Measurements from ENCODE around the gene HEATR9.
"Not testable (repeated sequence)": the region's sequence is repeated elsewhere in the genome, so short reads cannot be mapped to it uniquely, and the experiment has no call there.

The HEATR9 gene

DNA sequence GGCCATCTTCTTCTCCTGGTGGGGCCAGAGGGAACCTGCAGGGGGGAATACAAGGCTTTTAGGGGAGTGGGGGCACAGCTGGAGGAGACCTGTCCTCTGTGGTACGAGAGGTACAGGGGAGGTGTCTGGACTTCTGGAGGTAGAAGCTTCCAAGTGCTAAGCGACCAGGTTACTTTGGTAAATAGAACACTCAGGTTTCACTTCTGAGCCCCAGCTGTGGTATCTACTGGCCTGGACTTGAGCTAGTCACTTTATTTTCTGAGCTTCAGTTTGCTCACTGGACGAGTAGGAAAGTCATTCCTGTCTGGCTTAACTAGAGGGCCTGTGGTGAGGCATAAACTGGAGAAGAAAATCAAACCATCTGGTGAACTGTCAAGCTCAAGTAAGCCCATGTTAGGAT lies at the start of gene HEATR9:
Gene HEATR9 (minus strand): TSS at position 155 of the 400 bp plus-strand sequence. CDS start 149 bp downstream, at position 6.
- DNase-seq (ENCODE audit: low read depth), result no peak

DNA sequence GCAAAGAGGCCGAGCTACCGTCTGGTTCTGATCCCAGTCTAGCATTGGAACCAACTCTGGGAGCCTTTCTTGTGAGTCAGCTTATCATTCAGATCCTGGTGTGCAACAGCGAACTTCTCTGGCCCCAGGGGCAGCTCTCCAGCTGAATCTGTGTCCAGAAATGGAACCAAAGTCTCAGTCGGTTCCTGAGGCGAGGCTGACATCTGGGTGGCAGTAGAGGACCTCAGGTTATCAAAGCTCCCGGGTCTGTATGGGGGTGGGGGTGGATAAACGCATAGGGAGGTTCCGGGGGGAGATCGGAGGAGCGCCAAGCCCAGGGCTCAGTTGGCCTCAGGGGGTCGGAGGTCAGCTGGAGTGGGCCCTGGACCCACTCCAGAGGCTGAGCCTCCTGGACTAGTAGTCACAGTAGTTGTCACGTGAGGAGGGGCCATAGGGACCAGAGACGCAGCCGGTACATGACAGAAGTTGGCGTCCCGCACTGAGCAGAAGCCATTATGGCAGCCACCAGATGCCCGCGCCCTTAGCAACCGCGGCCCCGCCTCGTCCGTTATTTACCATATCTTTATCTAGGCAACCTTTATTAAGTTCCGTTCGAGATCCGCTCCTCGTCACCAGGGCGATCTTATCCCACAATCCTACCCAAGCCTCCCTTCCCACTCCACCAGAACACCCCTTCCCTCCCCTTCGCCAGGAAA lies 49.0 kb upstream of the HEATR9 start:
- no peak for DNase-seq (ENCODE audit: low read depth)

GRCh38 chr17:35915153-35915964 lies 46.7 kb upstream of the HEATR9 start:
- no peak for DNase-seq (ENCODE audit: low read depth)

GRCh38 chr17:35914354-35914753 lies 45.7 kb upstream of the HEATR9 start:
- no peak for DNase-seq (ENCODE audit: low read depth)

GRCh38 chr17:35913609-35914008 lies 44.9 kb upstream of the HEATR9 start:
- DNase-seq (ENCODE audit: low read depth), result no peak

GRCh38 chr17:35912942-35913341 lies 44.3 kb upstream of the HEATR9 start:
- no peak for DNase-seq (ENCODE audit: low read depth)

DNA sequence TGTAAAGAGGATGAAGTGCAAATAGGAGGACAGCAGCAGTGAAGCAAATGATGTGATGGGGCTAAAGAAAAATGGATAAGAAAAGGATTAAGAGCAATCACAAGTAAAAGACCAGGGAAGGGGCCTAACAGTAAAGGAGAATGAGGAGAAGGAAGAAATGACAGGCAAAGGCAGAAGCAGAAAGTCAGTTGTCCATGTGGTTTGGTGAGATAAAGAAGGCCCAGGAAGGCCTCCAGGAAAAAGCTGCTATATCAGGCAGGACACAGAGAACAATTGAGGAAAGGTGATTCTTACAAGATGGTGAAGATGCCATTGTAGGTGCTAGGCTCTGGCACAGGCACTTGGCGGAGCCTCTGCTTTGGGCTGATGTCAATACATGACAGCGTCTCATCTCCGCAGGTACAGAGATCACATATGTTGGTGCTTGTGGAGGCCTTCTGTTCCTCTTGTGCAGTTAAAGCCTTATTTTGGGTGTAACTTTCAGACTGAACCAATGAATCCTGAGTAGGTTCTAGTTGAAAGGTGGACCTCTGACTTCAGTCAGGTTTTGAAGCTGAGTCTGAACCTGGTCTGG lies 43.7 kb upstream of the HEATR9 start:
- no peak for DNase-seq (ENCODE audit: low read depth)

GRCh38 chr17:35909408-35909807 lies 40.7 kb upstream of the HEATR9 start:
- no peak for DNase-seq (ENCODE audit: low read depth)

- DNase-seq (ENCODE audit: low read depth), result no peak
Measured at GRCh38 chr17:35907691-35908090, 39.0 kb upstream of the HEATR9 start.

GRCh38 chr17:35906926-35907637 lies 38.4 kb upstream of the HEATR9 start:
- DNase-seq (ENCODE audit: low read depth), result no peak

DNA sequence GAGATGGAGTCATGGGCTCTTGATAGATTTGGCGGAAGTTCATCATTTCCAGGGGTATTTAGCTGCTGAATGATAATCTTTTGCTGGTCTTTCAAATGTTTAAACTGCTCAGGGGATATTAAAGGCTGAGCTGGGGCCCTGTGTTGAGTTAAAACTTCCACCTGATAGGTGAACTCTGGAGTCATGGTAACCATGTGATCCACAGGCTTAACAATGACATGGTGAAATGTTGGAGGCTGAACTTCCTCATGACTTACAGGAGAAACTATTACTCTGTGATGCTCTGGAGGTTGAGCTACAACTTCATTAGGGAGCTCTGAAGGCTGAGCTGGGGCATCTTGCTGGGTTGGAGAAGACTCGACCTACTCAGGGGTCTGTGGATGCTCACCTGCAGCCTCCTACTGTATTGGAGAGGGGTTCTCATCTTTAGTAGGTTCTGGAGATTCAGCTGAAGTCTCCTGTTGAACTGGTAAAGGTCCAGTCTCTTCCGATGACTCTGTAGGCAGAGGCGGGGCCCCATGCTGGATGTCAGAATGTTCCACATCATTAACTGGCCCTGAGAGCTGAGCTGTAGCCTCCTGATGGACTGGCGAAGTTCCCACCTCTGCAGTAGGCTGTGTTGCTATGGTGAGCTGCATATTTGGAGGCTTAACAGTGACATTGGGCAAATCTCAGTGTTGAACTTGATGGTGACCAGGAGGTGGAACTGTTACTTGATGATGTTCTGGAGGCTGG lies 37.7 kb upstream of the HEATR9 start:
- no peak for DNase-seq (ENCODE audit: low read depth)

DNA sequence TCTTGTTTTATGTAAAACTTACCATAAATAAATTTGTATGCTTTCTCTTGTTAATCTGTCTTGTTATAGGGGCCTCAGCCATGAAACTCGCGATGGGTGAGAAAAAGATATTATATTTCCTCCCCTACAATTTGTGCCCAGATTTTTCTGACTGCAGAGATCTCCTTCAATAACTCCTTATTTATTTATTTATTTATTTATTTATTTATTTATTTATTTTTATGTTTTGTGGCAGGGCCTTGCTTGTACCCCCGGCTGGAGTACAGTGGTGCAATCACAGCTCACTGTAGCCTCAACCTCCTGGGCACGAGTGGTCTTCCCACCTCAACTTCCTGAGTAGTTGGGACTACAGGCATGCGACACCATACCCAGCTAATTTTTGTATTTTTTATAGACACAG lies 34.8 kb upstream of the HEATR9 start:
- no peak for DNase-seq (ENCODE audit: low read depth)

DNA sequence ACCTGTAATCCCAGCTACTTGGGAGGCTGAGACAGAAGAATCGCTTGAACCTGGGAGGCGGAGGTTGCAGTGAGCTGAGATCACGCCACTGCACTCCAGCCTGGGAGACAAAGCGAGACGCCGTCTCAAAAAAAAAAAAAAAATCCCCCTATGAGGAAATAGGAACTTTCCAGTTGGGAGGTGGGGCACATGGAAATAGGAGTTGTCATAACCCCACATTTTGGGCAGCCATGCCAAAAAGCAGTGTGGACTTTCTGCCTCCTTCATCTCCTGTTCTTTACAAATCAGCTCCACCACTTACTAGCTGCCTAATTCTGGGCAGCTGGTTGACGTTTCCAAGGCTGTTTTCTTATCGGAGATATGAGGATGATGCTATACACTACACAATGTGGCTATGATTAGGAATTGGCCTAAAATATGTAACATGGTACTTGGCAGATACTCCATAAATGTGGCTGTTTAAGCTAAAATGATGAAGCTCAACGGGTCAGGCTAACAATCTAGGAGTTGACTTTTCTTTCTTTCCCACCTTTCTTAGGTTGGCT lies 33.0 kb upstream of the HEATR9 start:
- DNase-seq (ENCODE audit: low read depth), result no peak

GRCh38 chr17:35900708-35901480 lies 32.2 kb upstream of the HEATR9 start:
- DNase-seq (ENCODE audit: low read depth), result no peak

DNA sequence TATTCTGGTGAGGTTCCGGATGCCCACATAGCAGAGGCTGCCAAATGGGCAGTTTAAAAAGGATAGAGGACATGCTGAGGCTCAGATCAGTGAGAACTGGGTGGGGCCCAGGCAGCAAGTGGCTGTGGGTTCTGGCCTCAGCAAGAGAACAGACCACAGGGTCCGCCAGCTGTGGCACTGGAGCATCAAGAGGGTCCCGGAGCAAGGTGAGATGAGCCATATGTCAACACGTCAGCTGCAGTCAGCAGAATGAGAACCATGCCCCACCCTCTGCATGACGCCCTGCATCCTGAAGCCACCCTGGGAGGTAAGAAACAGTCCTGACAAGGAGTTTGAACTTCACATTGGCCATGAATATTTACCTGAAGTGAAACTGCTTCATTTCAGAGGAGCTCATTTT lies 31.6 kb upstream of the HEATR9 start:
- DNase-seq (ENCODE audit: low read depth), result no peak

DNA sequence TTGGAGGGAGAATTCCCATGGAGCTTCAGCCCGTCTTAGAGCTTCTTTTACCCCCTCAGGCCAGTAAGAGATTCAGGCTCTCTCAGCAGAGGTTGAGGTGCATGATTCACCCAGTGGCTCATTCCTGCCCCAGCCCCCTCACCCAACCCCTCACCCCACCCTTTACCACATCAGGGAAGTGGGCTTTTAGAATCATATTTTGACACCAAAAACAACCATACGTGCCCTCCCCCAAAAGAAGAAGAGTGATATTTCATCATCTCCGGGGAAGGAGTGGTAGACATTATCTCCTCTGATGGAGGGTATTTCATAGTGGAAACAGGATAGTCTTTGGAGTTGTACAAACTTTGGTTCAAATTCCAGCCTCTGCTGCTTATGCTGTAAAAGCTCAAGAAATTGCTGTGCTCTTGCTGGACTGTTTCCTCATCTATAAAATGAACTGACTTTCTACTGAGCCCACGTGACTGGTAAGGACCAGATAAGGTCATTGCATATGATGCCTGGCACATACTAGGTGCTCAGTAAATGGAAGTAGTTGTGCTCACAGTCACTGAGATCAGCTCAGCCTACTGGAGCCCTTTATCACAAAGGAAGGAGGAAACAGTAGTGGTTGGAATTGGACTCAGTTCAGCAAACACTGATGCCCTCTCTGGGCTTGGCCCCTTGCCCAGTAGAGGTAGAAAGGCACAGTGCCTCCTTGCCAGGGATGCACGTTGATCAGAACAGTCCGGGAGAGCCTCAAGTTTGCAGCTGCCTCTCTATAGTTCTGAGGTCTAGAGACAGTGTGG lies 29.8 kb upstream of the HEATR9 start:
- DNase-seq (ENCODE audit: low read depth), result no peak

GRCh38 chr17:35897772-35898171 lies 29.1 kb upstream of the HEATR9 start:
- not testable (repeated sequence) for DNase-seq (ENCODE audit: low read depth)

DNA sequence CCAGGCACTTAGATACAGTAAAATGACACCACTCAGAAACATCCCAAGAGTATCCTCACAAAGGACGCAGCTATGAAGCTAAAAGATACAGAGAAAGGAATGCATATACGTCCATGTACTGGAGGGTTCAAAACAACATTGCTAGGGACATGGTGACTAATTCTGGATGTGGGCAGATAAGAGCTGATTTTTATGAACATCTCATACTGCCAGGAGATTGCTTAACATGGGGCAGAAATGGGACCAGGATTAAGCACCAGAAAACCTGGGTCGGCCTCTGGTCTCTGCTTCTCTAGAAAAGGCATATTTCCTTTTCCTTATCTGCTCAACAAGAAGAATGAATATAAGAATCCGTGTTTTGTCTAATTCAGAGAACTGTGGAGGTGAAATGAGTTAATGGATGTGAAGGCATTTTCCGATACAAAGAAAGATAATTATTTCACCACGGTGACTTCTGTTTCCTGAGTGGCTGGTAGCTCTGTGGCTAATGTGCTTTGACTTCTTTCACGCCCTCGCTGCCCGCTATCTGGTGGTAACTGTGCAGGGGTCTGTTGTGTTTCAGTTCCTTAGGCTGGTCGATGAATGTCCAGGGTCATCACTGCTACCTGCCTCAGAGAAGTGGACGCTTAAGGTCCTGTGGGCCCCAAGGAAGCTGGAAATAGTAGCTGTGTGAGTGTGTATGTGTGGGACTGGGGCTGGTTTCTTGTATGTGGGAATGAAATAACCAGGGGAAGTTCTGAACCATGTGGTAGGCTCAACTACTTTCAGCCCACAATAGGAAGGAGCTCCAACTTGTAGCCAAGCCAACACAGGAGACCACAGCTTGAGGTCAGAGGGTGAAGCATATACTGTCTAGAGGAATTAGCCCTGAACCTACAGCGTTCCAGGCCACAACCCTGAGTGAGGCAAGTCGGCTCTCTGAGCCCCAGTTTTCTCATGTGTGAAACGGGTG lies 27.2 kb upstream of the HEATR9 start:
- no peak for DNase-seq (ENCODE audit: low read depth)

GRCh38 chr17:35894206-35894605 lies 25.5 kb upstream of the HEATR9 start:
- no peak for DNase-seq (ENCODE audit: low read depth)

All from HS-5 (cell line).